ENCODE measurements around the gene AMDHD1. TPM values are rescaled to one million over a fixed set of nuclear protein-coding genes. Genes with fewer than 3 reads are reported as not detected.

Gene AMDHD1
- total RNA-seq, 3 donors from 2014 or later = 0.98 to 2.8 (median 1.3) TPM

DNA sequence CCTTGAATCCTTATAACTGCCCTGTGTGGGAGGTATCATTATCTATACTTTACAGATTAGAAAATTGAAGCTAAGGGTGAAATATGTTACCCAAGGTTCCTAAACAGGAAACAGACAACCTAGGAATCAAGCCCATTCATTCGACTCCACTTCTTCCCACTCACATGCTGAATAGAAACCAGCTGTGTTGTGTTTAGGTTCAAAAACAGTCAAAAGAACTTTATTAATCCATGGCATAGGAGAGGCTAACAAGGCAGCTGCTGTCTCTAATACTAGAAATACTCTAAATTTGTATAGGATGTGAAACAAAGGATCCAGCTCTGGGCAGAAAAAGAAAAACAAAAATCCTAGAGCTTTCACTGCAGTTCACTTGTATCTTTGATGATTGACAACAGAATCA is 9.9 kb downstream of the AMDHD1 start:
- no peak overlapping the region for H3K27ac ChIP-seq
- H3K27me3 ChIP-seq = no peaks in the 10 kb centered on the region
- no peak for TF ChIP-seq POLR2AphosphoS5 (IDR thresholded peaks at IDR 0.05)
- TF ChIP-seq POLR2A (IDR thresholded peaks at IDR 0.05) = no peak
- TF ChIP-seq, protein P1, sequence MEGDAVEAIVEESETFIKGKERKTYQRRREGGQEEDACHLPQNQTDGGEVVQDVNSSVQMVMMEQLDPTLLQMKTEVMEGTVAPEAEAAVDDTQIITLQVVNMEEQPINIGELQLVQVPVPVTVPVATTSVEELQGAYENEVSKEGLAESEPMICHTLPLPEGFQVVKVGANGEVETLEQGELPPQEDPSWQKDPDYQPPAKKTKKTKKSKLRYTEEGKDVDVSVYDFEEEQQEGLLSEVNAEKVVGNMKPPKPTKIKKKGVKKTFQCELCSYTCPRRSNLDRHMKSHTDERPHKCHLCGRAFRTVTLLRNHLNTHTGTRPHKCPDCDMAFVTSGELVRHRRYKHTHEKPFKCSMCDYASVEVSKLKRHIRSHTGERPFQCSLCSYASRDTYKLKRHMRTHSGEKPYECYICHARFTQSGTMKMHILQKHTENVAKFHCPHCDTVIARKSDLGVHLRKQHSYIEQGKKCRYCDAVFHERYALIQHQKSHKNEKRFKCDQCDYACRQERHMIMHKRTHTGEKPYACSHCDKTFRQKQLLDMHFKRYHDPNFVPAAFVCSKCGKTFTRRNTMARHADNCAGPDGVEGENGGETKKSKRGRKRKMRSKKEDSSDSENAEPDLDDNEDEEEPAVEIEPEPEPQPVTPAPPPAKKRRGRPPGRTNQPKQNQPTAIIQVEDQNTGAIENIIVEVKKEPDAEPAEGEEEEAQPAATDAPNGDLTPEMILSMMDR (IDR thresholded peaks at IDR 0.05) = no peak
- intact Hi-C loops (cut with DNase I; ENCODE audit: low total_unique reads) = no loop called here
- no peak overlapping the region for H3K4me3 ChIP-seq
- no peak for DNase-seq (ENCODE audit: low spot score in 2 of 2)
- no peaks in the 10 kb centered on the region for H3K36me3 ChIP-seq
- no peaks in the 10 kb centered on the region for H3K4me1 ChIP-seq
- H3K9me3 ChIP-seq = no peaks in the 10 kb centered on the region

DNA sequence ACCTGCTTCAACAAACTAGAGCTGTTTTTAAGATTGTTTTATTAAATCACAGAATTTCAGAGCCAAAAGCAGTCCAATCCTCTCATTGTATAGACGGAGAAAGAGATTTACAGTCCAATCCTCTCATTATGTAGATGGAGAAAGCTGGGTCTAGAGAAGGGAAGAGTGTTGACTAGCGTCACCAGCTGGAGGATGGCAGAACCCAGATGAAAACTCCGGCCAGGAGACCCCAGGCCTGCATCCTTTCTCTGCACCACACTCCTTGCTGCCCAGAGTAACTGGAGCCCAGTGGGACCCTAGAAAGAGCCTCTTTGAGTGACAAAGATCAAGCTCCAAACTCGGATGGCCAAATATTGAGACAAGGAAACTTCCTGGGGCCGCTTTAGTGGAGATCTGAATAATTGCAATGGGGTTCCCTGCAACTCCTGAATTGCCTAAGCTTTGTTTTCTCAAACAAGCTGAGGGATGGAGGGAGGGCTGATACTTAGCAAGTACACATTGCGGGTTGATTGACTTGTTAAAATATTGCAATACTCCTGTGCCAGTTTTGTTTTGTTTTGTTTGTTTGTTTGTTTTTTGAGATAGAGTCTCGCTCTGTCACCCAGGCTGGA is 12.5 kb downstream of the AMDHD1 start:
- no peak for DNase-seq (ENCODE audit: low spot score in 2 of 2)
- Histone ChIP-seq H3K9me3 (no peaks in the 10 kb centered on the region), H3K36me3 (no peaks in the 10 kb centered on the region), H3K27me3 (no peaks in the 10 kb centered on the region), H3K4me3 (no peak overlapping the region), H3K4me1 (no peaks in the 10 kb centered on the region), H3K27ac (no peak overlapping the region)
- TF ChIP-seq POLR2AphosphoS5 (IDR thresholded peaks at IDR 0.05) (no peak), POLR2A (IDR thresholded peaks at IDR 0.05) (no peak)
- TF ChIP-seq, protein P1 (IDR thresholded peaks at IDR 0.05) = no peak
- intact Hi-C loops (cut with DNase I; ENCODE audit: low total_unique reads) = no loop called here

DNA sequence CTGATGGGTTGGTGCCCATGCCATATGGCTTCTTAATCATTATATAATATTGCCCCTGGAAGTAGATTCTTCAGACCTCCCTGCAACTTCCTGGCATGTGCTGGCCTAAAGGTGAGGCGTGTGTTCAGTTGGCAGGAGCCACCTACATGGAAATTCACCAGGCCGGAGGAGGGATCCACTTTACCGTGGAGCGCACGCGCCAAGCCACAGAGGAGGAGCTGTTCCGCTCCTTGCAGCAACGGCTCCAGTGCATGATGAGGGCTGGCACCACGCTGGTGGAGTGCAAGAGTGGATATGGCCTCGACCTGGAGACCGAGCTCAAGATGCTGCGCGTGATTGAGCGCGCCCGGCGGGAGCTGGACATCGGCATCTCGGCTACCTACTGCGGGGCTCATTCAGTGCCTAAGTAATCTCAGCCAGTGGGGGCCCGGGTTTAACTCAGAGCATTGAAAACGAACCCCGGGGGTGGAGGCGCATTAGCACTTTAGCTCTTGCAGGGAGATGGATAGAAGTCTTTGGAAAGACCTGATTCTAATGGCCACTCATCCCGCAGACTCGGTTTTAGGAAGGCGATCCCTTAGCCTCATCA is 13.5 kb downstream of the AMDHD1 start:
- no peak for DNase-seq (ENCODE audit: low spot score in 2 of 2)
- H3K27ac ChIP-seq = no peak overlapping the region
- intact Hi-C loops (cut with DNase I; ENCODE audit: low total_unique reads) = no loop called here
- TF ChIP-seq POLR2A (IDR thresholded peaks at IDR 0.05) (no peak), POLR2AphosphoS5 (IDR thresholded peaks at IDR 0.05) (no peak)
- TF ChIP-seq, protein P1 (IDR thresholded peaks at IDR 0.05) = no peak
- H3K36me3 ChIP-seq = no peaks in the 10 kb centered on the region
- no peak overlapping the region for H3K4me3 ChIP-seq
- no peaks in the 10 kb centered on the region for H3K9me3 ChIP-seq
- H3K27me3 ChIP-seq = no peaks in the 10 kb centered on the region
- no peaks in the 10 kb centered on the region for H3K4me1 ChIP-seq

DNA sequence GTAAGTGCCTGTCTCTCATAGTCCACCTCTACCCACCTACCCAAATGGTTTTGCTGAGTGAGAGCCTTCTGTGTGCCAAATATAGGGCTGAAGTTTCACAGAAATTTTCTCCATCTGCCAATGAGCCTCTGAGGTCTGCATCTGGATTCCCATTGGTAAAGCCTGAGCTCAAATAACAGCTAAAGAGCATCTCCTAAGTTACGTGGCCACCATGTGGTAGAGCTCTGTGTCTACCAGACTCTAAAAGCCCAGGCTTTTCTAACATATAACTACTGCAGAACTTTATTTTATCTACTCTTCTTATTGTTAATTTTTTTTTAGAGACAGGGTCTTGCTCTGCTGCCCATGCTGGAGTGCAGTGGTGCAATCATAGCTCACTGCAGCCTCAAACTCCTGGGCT is 16.0 kb downstream of the AMDHD1 start:
- DNase-seq (ENCODE audit: low spot score in 2 of 2) = no peak
- no peak for TF ChIP-seq POLR2AphosphoS5 (IDR thresholded peaks at IDR 0.05)
- TF ChIP-seq, protein P1 (IDR thresholded peaks at IDR 0.05) = no peak
- no peaks in the 10 kb centered on the region for H3K4me1 ChIP-seq
- intact Hi-C loops (cut with DNase I; ENCODE audit: low total_unique reads) = no loop called here
- no peak overlapping the region for H3K4me3 ChIP-seq
- no peaks in the 10 kb centered on the region for H3K36me3 ChIP-seq
- no peak overlapping the region for H3K27ac ChIP-seq
- no peaks in the 10 kb centered on the region for H3K9me3 ChIP-seq
- H3K27me3 ChIP-seq = no peaks in the 10 kb centered on the region

DNA sequence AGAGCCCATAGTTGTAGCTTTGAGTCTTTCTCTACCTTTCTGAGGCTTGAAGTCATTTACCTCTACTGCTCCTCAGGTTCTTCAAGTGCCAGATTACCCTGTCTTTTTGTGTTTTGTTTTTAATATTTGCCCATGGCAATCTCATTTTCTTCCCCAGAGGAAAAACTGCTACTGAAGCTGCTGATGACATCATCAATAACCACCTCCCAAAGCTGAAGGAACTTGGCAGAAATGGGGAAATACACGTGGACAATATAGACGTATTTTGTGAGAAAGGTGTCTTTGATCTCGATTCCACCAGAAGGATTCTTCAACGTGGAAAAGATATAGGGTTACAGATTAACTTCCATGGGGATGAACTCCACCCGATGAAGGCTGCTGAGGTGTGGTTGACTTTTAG is 17.1 kb downstream of the AMDHD1 start:
- no peak overlapping the region for H3K4me3 ChIP-seq
- intact Hi-C loops (cut with DNase I; ENCODE audit: low total_unique reads) = no loop called here
- H3K36me3 ChIP-seq = no peaks in the 10 kb centered on the region
- H3K4me1 ChIP-seq = no peaks in the 10 kb centered on the region
- no peaks in the 10 kb centered on the region for H3K27me3 ChIP-seq
- DNase-seq (ENCODE audit: low spot score in 2 of 2) = no peak
- TF ChIP-seq POLR2A (IDR thresholded peaks at IDR 0.05) (no peak), POLR2AphosphoS5 (IDR thresholded peaks at IDR 0.05) (no peak)
- TF ChIP-seq, protein P1 (IDR thresholded peaks at IDR 0.05) = no peak
- H3K27ac ChIP-seq = no peak overlapping the region
- H3K9me3 ChIP-seq = no peaks in the 10 kb centered on the region
